Measurements from ENCODE around the gene COL26A1.
"Not testable (repeated sequence)": the region's sequence is repeated elsewhere in the genome, so short reads cannot be mapped to it uniquely, and the experiment has no call there.

COL26A1 gene

GRCh38 chr7:101505510-101505909 is 142.8 kb downstream of the COL26A1 start:
- DNase-seq: not testable (repeated sequence)

- no peak for DNase-seq
Measured at GRCh38 chr7:101506531-101506930, 143.9 kb downstream of the COL26A1 start.

- DNase-seq: no peak
Measured at GRCh38 chr7:101507327-101507726, 144.7 kb downstream of the COL26A1 start.

- DNase-seq: peak; percentile 74
Measured at GRCh38 chr7:101507791-101508252, 145.1 kb downstream of the COL26A1 start.

GRCh38 chr7:101510297-101510696 is 147.6 kb downstream of the COL26A1 start:
- DNase-seq: no peak

- no peak for DNase-seq
Measured at GRCh38 chr7:101511965-101512364, 149.3 kb downstream of the COL26A1 start.

GRCh38 chr7:101516851-101517250 is 154.2 kb downstream of the COL26A1 start:
- no peak for DNase-seq

GRCh38 chr7:101517304-101517703 is 154.6 kb downstream of the COL26A1 start:
- no peak for DNase-seq

GRCh38 chr7:101518336-101518735 is 155.7 kb downstream of the COL26A1 start:
- no peak for DNase-seq

GRCh38 chr7:101519324-101520023 is 156.8 kb downstream of the COL26A1 start:
- DNase-seq: no peak

- no peak for DNase-seq
Measured at GRCh38 chr7:101521430-101521925, 158.8 kb downstream of the COL26A1 start.

GRCh38 chr7:101522021-101522420 is 159.3 kb downstream of the COL26A1 start:
- DNase-seq: no peak

GRCh38 chr7:101527844-101528667 is 165.4 kb downstream of the COL26A1 start:
- DNase-seq: no peak

GRCh38 chr7:101529560-101529959 is 166.9 kb downstream of the COL26A1 start:
- no peak for DNase-seq

GRCh38 chr7:101531726-101532357 is 169.2 kb downstream of the COL26A1 start:
- no peak for DNase-seq

GRCh38 chr7:101532400-101533102 is 169.9 kb downstream of the COL26A1 start:
- no peak for DNase-seq

GRCh38 chr7:101533103-101533465 is 170.4 kb downstream of the COL26A1 start:
- DNase-seq: no peak

- DNase-seq: no peak
Measured at GRCh38 chr7:101534015-101534803, 171.5 kb downstream of the COL26A1 start.

- DNase-seq: no peak
Measured at GRCh38 chr7:101534873-101535272, 172.2 kb downstream of the COL26A1 start.

- no peak for DNase-seq
Measured at GRCh38 chr7:101535351-101535751, 172.7 kb downstream of the COL26A1 start.

GRCh38 chr7:101536232-101536631 is 173.6 kb downstream of the COL26A1 start:
- DNase-seq: no peak

- DNase-seq: no peak
Measured at GRCh38 chr7:101536668-101537067, 174.0 kb downstream of the COL26A1 start.
